Sigmoid colon (tissue), 4 donors: ENCODE results near the gene SF3A1.

Experiments used
- CTCF ChIP-seq, 4 experiments: fragments of 450-650 bp in 3 of 4; fragments of 200-600 bp in 1 of 4; IDR thresholded peaks; one replicate each; pipeline ENCODE4 v1.5.1; 2016 to 2019; ENCODE audit warnings: antibody characterized with exemption in 4 of 4, mild to moderate bottlenecking in 3 of 4, moderate library complexity in 2 of 4
- EP300 ChIP-seq, 4 donors: sonication (generic); formaldehyde crosslinking; IDR thresholded peaks; one replicate each; pipeline ENCODE4 v1.6.1; 2017; ENCODE audit warnings: antibody characterized with exemption in 4 of 4
- POLR2A ChIP-seq, 2 donors: fragments of 450-650 bp; IDR thresholded peaks; one replicate each; pipeline ENCODE4 v1.6.1; 2016; ENCODE audit warnings: antibody characterized with exemption in 2 of 2, mild to moderate bottlenecking in 2 of 2, moderate library complexity in 2 of 2
- POLR2AphosphoS5 ChIP-seq, 4 donors: sonication (generic); formaldehyde crosslinking; IDR thresholded peaks; one replicate each; pipeline ENCODE4 v1.6.1; 2017; ENCODE audit warnings: antibody characterized with exemption in 4 of 4

GRCh38 chr22:30357236-30357570 is 509 bp upstream of the SF3A1 start:
- TF ChIP-seq CTCF (IDR thresholded peaks at IDR 0.05), result no peak
- TF ChIP-seq POLR2AphosphoS5 (IDR thresholded peaks at IDR 0.05), result no peak
- TF ChIP-seq POLR2A (IDR thresholded peaks at IDR 0.05), result no peak
- TF ChIP-seq EP300 (IDR thresholded peaks at IDR 0.05), result no peak
